Activated gamma-delta T cell treated with Interleukin-2 at 50 U/mL for 16 hours (primary cell): ENCODE results near the gene DVL1.

Source experiments
- DNase-seq: peaks from one replicate; pipeline ENCODE4 v3.0.0-alpha.2; 2020

Gene DVL1

GRCh38 chr1:1293263-1294249, 55.7 kb downstream of the DVL1 start:
- no peak for DNase-seq

GRCh38 chr1:1292851-1293250, 56.4 kb downstream of the DVL1 start:
- no peak for DNase-seq

DNA sequence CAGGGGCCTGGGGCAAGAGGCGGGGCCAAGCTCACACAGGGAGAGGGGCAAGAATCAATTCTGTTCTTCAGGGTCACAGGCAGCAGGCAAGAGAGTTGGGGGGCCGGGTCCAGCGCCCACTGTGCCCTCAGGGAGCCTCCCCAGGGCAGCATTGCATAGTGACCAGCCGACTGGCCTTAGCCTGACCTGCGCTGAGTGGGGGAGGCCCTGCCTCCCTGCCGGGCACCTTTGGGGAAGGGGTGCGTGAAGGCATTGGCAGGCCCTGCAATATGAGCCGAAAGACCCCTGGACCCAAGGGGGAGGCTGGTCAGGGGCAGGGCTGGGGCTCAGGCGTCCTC, 56.8 kb downstream of the DVL1 start:
- no peak for DNase-seq

DNA sequence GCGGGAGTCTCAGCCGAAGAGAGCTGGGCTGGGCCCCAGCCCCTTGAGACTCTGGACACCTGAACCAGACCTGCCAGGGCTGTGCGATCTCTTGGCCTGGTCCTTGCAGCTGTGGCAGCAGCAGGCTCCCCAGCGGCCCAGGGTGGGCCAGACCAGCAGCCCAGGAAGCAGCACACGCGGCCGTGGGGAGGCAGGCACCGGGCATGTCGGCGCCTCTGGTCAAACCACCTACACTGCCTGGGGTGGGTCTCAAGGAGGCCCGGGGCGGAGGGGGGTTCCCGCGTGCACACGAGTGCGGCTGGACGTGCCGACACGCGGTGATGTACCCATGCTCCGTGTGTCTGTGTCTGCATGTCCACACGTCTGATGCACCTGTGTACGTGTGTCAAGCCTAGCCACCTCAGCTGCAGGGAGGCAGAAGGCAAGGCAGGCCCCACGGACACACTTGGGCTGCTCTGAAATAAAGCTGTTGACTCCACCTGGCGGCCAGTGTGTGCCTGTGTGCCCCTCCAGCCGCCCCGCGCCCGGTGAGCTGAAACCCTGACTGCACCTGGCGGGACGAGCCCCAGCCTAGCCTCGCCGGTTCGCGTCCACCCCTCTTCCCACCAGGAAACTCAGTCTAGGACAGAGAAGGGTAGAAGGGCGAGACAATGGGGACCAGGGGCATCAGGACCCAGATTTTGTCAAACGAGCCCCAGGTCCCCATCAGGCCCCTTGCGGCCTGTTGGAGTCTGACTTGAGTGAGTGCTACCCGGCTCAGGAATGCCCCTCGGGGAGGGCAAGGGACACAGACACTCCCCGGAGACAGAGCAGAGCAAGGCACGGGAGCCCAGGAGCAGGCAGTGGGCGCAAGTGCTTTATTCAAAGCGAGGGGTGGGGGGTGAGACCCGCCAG, 57.4 kb downstream of the DVL1 start:
- DNase-seq, result peak; percentile 60

DNA sequence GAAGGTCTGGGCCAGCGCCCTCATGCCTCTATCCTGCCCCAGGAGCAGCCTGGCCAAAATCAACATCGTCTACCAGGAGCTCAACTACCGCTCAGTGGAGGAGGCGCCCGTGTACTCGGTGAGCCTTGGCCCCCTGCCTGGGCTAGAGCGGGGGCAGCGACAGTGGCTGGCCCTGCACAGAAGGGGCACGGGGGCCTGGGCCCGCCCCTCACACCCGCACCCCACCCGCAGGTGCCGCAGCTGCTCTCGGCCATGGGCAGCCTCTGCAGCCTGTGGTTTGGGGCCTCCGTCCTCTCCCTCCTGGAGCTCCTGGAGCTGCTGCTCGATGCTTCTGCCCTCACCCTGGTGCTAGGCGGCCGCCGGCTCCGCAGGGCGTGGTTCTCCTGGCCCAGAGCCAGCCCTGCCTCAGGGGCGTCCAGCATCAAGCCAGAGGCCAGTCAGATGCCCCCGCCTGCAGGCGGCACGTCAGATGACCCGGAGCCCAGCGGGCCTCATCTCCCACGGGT, 58.1 kb downstream of the DVL1 start:
- no peak for DNase-seq

- DNase-seq, result peak; percentile 44
Observed at GRCh38 chr1:1290238-1290731, 58.9 kb downstream of the DVL1 start.

DNA sequence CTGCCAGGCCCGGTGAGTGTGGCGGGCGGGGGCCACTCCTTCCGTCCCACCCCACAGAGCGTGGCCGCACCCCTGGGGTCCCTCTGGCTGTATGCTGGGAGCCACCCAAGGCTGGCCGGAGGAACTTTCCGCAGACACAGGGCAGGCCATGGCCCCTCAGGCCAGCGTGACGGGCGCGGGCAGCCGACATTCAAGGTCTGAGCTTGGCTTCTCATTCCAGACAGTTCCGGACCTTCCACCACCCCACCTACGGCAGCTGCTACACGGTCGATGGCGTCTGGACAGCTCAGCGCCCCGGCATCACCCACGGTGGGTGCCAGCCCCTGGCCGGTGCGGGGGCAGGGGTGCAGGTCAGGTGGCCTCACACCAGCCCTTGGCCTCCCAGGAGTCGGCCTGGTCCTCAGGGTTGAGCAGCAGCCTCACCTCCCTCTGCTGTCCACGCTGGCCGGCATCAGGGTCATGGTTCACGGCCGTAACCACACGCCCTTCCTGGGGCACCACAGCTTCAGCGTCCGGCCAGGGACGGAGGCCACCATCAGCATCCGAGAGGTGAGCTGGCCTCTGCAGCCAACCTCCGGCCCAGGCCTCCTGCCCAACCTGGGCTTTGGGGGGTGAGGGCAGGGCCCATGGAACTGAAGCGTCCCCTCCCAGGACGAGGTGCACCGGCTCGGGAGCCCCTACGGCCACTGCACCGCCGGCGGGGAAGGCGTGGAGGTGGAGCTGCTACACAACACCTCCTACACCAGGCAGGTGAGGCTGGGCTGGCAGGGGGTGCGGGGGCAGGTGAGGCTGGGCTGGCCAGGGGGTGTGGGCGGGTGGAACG, 61.7 kb downstream of the DVL1 start:
- DNase-seq, result no peak

GRCh38 chr1:1286313-1287261, 62.6 kb downstream of the DVL1 start:
- no peak for DNase-seq

- DNase-seq, result no peak
Observed at GRCh38 chr1:1285611-1286311, 63.5 kb downstream of the DVL1 start.
